CD4-positive, alpha-beta T cell treated with Interleukin-4 for 4 hours (primary cell): ENCODE data around the gene POLD4.

ENCODE experiments used
- DNase-seq: peaks from one replicate; pipeline ENCODE4 v3.0.0-alpha.2; 2020

The POLD4 gene

DNA sequence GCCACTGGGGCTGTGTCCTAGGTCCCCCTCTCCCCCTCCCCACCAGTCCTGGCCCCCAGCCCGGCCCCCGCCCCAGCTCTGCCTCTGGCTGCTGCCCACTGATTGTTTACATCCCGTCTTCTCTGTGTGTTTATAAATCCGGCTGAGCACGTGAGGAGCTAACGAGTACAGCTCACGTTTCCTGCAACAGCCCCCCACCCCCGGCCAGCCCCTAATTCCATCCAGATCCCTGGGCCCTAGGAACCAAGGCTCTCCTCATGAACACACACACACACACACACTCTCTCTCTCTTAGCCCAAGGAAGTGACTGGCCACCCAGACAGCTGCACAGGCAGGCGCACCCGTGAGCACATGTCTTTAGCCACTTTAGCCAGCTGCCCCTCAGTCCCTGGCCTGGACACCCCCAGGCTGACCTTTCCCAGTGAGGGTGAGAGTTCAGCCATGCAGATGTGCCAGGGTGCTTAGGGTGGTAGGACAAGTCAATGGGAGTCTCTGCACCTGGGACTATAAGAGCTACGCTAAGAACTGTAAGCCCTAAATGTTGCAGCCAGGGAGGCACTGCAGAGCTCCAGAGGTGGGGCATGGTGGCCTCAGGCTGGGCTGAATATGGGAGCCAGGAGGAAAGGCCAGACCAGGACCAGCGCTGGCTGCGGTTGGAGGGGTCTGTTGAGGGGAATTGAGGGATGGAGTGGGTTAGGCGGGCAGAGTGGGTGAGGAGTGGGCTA, 17.2 kb upstream of the POLD4 start:
- no peak for DNase-seq

- DNase-seq: no peak
These were observed 16.5 kb upstream of the POLD4 start for GRCh38 chr11:67369801-67370284.

DNA sequence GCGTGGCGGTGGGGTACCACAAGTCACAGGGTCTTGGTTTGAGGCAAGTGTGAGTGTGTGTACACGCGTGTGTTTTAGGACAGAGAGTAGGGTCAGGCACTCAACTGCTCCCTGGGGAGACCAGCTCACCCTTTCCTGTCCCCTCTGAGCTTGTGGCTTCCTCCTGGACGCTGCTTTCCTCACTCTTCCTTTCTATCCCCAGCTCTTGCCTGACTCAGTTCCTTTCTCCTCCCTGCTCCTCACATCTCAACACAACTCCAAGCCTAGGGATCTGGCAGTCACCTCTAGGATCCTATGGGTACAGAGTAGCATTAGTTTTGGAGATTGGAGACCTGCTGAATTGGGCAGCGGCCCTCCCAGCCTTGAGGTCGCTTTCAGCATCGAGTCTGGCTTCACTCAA, 15.9 kb upstream of the POLD4 start:
- no peak for DNase-seq

GRCh38 chr11:67368621-67369020, 15.3 kb upstream of the POLD4 start:
- no peak for DNase-seq

DNA sequence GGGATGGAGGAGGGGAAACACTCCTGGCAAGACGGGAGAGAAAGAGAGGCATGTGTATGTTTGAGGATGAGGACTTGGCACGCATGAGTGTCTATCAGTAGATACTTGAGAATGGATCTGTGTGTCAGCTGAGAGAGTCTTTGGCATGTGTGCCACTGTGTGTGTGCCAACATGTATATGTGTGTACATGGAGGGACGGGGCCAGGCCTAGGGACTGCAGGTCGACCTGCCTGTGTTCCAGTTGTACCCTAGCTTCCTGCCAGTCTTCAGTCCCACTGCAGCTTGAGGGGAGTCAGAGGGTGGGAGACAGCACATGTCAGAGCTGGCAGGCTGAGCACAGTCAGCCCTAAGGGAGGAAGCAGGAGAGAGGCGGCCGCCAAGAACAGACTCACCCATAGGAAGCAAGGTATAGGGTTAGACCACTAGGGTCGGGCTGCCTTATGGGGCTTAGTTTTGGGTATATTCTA, 14.4 kb upstream of the POLD4 start:
- no peak for DNase-seq

GRCh38 chr11:67366961-67367760, 13.8 kb upstream of the POLD4 start:
- DNase-seq: no peak

- DNase-seq: no peak
These were observed 13.2 kb upstream of the POLD4 start for GRCh38 chr11:67366546-67366945.

- no peak for DNase-seq
These were observed 12.5 kb upstream of the POLD4 start for GRCh38 chr11:67365736-67366444.

DNA sequence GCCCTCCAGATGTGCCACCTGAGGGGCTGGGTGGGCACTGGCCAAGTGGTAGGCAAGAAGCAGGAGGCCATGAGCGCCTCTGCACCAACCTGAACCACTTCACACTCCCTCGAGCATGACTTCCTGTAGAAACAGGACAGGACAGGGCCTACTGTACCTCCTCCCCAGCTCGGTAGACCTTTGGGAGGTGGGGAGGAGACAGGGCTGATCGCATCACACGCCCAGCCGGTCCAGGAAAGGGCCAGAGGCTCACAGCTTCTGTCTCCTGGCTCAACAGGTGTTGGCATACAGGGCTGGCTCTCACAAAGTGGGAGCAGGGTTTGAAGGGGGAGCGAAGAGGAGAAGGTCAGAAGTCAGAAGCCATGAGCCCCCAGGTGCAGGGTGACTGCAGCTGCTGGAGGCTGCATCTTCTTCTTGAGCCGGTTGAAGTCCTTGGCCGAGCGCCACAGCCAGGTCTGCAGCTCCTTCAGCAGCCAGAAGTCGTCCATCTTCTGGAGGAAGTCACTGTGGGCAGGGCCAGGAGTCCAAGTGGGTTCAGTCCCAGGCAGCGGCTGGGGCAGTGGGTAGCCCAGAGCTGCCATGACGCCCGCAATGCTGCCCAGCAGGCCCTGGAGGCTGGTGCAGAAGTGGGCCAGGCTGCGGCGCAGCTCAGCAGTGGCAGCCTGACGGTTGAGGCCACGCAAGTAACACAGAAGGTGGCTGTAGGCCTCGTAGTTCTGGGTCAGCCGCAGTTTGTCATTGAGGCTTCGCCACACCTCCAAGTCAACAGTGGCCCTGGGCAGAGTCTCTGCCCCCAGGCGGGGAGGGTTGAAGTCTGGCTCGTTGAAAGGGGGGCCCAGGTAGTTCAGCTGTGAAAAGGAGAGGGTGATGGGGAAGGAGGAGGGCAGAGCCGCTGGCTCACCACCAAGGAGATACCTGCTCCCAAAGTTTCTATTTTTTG, 11.7 kb upstream of the POLD4 start:
- DNase-seq: no peak

DNA sequence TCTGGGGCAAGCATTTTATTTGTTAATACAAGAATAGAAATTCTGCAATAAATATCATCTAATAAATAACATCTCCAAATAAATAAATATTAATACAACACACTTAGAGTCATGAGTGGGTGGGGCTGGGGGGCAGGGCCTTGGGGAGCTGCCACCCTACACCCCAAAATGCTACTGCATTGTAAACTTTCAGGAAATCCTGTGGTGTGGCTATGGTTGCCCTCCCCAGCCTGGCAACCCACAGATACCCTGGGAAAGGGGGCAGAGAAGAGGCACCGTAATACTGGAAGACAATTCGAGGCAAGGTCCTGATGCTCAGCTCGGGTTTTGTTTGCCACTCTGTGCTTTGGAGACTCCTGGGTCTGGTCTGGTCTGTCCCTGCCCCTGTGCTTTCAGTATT, 10.8 kb upstream of the POLD4 start:
- no peak for DNase-seq

DNA sequence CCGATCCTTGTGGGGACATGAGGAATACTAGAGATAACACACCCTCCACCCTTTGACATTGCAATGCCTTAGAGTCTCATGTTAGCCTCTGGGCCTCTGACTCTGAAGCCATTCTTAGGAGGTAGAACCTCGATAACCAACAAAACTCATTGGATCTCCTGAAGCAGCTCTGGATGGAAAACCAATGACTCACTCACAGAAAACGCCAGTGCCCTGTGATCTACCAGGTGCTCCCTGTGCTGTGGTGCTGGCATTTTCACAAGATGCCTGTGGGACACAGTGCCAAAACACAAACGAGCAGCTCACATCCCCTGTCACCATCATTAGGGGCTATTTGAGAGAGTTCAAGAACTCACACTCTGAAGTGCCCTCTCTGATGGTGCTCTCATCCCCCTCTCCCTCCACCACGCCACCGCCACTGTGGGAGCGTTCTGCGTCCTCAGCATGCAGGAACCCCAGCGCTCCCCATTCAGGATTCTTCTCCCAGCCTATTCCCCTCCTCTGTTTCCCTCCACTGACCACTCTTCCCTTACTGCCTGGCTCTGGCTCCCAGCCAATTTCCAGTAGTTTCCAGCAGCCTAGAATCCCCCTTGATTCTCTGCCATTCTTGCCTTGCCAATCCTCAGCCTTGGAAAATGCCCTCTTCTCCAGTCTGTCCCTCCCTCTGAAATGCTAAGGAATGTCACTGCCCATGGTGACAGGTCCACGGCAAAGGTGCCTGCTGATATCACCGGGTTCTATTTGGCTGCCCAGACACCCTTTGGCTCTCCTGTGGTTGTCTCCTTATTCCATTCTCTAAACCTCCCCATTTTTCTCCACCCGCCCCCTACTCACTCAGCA, 4.7 kb upstream of the POLD4 start:
- DNase-seq: no peak

DNA sequence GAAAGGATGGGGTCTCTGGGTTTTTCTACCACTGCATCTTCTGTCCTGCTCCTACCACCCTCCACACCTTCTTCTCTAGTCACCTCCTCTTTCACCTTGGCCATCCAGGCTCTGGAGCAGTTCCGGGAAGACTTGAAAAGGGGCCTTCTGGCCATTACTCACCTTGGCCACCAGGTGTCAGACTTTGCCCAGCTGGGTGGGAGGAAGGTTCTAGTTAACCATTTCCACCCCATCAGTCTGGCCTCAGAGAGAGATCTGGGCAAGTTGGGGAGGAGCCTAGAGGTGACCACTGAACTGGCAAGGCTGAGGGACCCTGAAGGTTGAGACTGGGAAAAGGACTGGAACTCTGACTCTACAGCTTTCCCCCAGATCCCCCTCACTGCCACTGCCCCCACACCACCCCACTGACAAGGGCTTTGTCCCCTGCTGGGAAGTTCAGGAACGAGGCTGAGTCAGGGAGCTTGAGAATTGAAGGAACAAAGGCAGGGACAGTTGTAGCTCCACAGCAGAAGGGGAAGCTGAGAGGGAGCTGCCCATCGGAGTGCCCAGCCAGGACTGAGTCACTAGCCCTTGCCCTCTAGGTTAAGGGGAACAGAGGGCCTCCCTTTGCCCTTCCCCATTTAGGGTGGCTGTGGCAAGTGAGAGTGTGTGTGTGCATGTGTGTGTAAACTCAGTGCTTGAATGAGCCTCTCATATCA, 3.7 kb upstream of the POLD4 start:
- DNase-seq: peak; percentile 76

DNA sequence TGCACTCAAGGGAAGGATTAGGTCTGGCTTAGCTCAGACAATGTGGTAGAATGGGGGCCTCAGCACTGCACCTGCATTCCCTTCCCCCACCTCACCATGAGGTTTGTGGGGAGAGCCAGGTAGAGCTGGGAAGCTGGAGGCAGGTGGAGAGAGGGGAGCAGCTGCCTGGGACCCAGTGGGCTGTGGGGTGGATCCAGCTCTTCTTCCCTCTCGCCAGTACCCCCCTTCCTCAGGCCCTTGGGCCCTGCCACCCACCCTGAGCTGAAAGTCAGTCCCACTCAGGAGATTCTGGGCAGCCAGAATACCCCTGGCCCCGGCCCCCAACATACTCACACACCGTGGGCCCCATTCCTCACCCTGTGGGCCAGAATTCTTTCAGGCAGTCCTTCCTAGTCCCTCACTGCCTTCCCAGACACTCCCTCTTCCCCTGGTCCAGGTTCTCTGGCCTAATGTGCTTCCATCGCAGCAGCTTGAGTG, 3.1 kb upstream of the POLD4 start:
- no peak for DNase-seq

- no peak for DNase-seq
These were observed 2.5 kb upstream of the POLD4 start for GRCh38 chr11:67355794-67356386.

DNA sequence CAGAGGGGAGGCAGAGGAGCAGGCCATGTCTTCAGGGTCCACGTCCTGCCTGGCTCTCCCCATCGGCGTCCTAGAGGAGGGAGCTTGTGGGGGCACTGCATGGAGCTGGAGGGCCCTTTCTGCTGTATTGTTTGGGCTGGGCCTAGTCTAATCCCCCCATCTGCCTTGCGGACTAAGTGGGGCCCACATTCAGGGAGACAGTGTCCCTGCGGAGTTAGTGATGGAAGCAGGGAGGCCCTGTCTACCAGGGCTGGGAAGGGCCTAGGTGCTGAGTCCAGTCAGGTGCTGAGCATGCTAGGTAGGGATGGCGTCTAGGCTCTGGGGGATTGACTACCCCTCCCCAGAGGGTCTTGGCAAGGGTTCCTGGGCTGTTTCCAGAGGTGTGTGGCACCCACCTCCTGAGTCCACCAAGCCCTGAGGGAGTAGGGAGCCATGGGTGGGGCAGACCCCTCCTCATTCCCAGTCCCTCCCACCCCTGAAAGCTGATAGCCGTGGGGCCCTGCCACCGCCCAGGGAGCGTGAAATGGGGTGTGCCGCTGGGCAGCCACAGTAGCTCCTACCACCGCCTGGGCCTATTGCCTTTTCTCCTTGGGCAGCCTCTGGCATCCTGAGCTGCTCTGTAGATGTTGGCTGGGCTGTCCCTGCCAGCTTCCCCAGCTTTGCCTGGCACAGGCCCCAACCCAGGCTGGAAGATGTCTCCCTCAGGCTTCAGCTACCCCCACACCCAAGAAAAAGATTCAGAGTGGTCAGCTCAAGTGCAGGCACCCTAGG, 1.9 kb upstream of the POLD4 start:
- no peak for DNase-seq

DNA sequence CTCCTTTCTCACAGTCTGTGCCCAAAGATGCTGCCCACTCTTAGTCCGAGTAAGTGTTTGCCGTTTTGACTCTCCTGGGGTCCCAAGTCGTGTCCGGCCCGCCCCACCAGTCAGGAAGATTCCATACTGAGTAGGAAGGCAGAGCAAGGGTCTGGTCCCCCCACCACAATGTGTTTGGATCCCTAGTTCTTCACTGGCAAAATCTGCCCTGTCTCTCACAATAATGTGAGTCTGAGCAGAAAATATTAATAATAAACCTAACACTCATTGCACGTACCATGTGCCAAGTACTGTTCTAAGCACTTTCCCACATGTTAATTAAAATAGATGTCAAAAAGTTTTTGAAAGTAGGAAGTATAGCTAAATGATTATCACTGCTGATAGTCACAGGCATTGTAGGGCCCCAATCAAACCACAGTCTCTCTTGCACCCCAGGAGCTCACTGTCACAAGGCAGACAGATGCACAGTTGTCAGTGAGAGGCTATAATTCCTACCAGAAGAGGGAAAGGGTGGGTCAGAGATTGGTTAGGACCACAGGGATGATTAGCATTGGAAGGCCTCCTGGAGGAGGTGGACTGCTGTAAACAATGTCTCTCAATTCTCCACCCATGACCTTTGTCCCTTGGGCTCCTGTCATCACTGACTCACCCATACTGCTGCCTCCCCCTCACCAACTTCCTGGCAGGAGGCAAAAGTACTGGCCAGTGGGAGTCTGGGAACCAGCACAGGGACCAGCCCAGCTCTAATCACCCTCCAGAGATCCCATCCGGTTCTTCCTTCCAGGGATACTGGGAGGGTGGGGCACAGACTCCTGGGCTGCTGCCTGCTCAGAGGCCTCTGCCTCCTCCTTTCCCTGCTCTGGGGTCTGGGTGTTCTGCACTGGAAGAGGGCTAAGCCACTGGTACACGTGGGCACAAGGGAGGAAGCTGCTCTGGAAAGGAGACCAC, 1.0 kb upstream of the POLD4 start:
- DNase-seq: no peak

DNA sequence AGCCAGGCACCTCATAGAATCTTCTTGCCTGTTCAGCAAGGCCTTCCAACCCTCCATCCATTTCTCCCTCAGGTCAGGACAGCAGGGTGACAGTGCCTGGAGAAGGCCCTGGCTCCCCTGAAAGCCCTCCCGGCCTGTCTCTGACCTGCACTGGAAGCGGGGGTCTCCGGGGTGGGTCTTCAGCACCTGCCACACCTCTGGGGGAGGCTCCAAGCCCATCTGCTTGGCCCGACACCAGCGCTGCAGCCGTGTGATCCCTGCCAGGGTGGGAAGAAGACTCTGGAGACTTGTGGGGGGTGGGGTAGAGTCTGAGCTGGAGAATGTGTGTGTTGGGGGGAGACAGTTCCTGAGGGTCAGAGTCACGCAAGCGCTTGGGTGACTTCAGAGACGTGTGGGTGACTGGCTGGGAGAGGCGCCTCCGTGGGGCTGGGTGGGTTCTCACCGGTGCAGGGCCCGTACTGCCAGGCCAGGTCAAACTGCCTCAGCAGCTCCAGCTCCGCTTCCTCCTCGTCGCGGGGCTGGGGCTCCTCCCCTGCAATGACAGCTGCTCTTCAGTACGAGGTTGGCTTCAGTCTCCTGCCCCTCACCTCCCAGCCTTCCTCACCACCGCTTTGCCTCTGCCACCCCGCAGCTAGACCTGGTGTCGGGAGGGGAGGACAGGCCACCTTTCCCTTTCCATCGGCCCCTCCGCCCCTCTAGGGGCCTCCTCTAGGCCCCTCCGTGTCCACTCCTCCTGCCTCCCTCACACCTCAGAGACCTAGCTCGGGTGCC, 615 bp downstream of the POLD4 start:
- DNase-seq: no peak
